Muscle of back (tissue), 13 donors: ENCODE results near the gene PTPN14. TPM values are rescaled to one million over a fixed set of nuclear protein-coding genes. Genes with fewer than 3 reads are reported as not detected.
"Not testable (repeated sequence)": the region's sequence is repeated elsewhere in the genome, so short reads cannot be mapped to it uniquely, and the experiment has no call there.

Source experiments
- DNase-seq, 3 donors: peaks; one replicate each; pipeline versions ENCODE4 v3.0.0 to v3.0.0-alpha.2; 2013
- long read RNA-seq, 9 donors: transcript quantifications; one replicate each; lab custom pipeline, GENCODE V29; 2026
- polyA plus RNA-seq, 10 donors: library from polyadenylated mRNA; unstranded; fragments of 120-200 nt; gene quantifications; one replicate each; pipeline ENCODE4 v1.2.1, GENCODE V29; 2013; ENCODE audit not compliant: insufficient read length in 10 of 10

Gene PTPN14
- 10 to 100 TPM; 16.0 to 27.8 (median 19.1) TPM for polyA plus RNA-seq
- long read RNA-seq, donor 1: 0 reads
- long read RNA-seq, donor 2, full-length matches to known transcripts: 1 of 1 reads
- long read RNA-seq, donor 2, partial matches to known transcripts: 0 of 1 reads
- long read RNA-seq, donor 2, other reads (novel, unspliced or antisense): 0 of 1 reads
- long read RNA-seq, donor 3: 0 reads
- long read RNA-seq, donor 4: 0 reads
- long read RNA-seq, donor 5: 0 reads
- long read RNA-seq, donor 6: 0 reads
- long read RNA-seq, donor 7: 0 reads
- long read RNA-seq, donor 8: 0 reads
- long read RNA-seq, donor 9: 0 reads

- peak; percentile 95 to 96 (median 95) for DNase-seq
Observed at GRCh38 chr1:214551436-214552173, at the start of gene PTPN14. PTPN14 (minus strand) TSS chr1:214551602; CDS start chr1:214464803, 86,799 bp downstream.

- no peak for DNase-seq
Observed at GRCh38 chr1:214593158-214593557, 41.8 kb upstream of the PTPN14 start.

- DNase-seq: not testable (repeated sequence)
Observed at GRCh38 chr1:214591918-214592317, 40.5 kb upstream of the PTPN14 start.

- DNase-seq: no peak
Observed at GRCh38 chr1:214590696-214591095, 39.3 kb upstream of the PTPN14 start.

- DNase-seq: no peak
Observed at GRCh38 chr1:214588963-214589597, 37.7 kb upstream of the PTPN14 start.

- no peak for DNase-seq
Observed at GRCh38 chr1:214587165-214587564, 35.8 kb upstream of the PTPN14 start.

- DNase-seq: no peak
Observed at GRCh38 chr1:214586621-214587020, 35.2 kb upstream of the PTPN14 start.

GRCh38 chr1:214584805-214585766, 33.7 kb upstream of the PTPN14 start:
- DNase-seq: peak; percentile 25 to 47 (median 45)

GRCh38 chr1:214583824-214584554, 32.6 kb upstream of the PTPN14 start:
- no peak for DNase-seq

GRCh38 chr1:214583113-214583512, 31.7 kb upstream of the PTPN14 start:
- no peak for DNase-seq

GRCh38 chr1:214582289-214582891, 31.0 kb upstream of the PTPN14 start:
- DNase-seq: no peak

- peak in 1 of 3 donors; percentile 48 for DNase-seq
Observed at GRCh38 chr1:214581785-214582184, 30.4 kb upstream of the PTPN14 start.

- no peak for DNase-seq
Observed at GRCh38 chr1:214579183-214579582, 27.8 kb upstream of the PTPN14 start.

- DNase-seq: not testable (repeated sequence)
Observed at GRCh38 chr1:214576120-214576519, 24.7 kb upstream of the PTPN14 start.

GRCh38 chr1:214574598-214575411, 23.4 kb upstream of the PTPN14 start:
- DNase-seq: no peak

- no peak for DNase-seq
Observed at GRCh38 chr1:214573386-214574318, 22.2 kb upstream of the PTPN14 start.

GRCh38 chr1:214571281-214571680, 19.9 kb upstream of the PTPN14 start:
- no peak for DNase-seq

- DNase-seq: no peak
Observed at GRCh38 chr1:214570442-214570841, 19.0 kb upstream of the PTPN14 start.
